Trophoblast cell (in vitro differentiated cells and primary cell): ENCODE results near the gene PANK4.

ENCODE experiments used
- DNase-seq, 2 donors: peaks; one replicate each; pipeline ENCODE4 v3.0.0-alpha.2; 2016
- H2AFZ ChIP-seq: 2 replicates; pipeline ENCODE4 v1.6.1; 2013; ENCODE audit warnings: low read length, moderate library complexity, mild to moderate bottlenecking; ENCODE audit not compliant: insufficient read depth, poor library complexity
- H2AK5ac ChIP-seq: 2 replicates; pipeline ENCODE4 v1.6.1; 2013; ENCODE audit warnings: mild to moderate bottlenecking, low read length
- H2BK120ac ChIP-seq: 2 replicates; pipeline ENCODE4 v1.6.1; 2013; ENCODE audit warnings: low read length, mild to moderate bottlenecking, moderate library complexity; ENCODE audit not compliant: insufficient read depth, poor library complexity
- H2BK12ac ChIP-seq: 2 replicates; pipeline ENCODE4 v1.6.1; 2013; ENCODE audit warnings: mild to moderate bottlenecking, low read length, moderate library complexity
- H2BK5ac ChIP-seq: 2 replicates; pipeline ENCODE4 v1.6.1; 2013; ENCODE audit warnings: low read length, low read depth, moderate library complexity, mild to moderate bottlenecking; ENCODE audit not compliant: poor library complexity
- H3K14ac ChIP-seq: 2 replicates; pipeline ENCODE4 v1.6.1; 2013; ENCODE audit warnings: mild to moderate bottlenecking, low read length
- H3K18ac ChIP-seq: 2 replicates; pipeline ENCODE4 v1.6.1; 2013; ENCODE audit warnings: mild to moderate bottlenecking, low read length
- H3K23ac ChIP-seq: 2 replicates; pipeline ENCODE4 v1.6.1; 2013; ENCODE audit warnings: low read length
- H3K27ac ChIP-seq: 2 replicates; pipeline ENCODE4 v1.5.1; 2013; ENCODE audit warnings: low read depth, mild to moderate bottlenecking, inconsistent platforms, low read length, moderate library complexity
- H3K27me3 ChIP-seq: 2 replicates; pipeline ENCODE4 v1.6.1; 2013; ENCODE audit warnings: inconsistent platforms, mild to moderate bottlenecking, low read length, moderate library complexity; ENCODE audit not compliant: insufficient read depth
- H3K36me3 ChIP-seq, 2 experiments: 1 replicate in 1 of 2; 2 replicates in 1 of 2; pipeline ENCODE4 v1.6.1; 2013; ENCODE audit warnings: low read length in 2 of 2, mild to moderate bottlenecking in 2 of 2, moderate library complexity in 1 of 2; ENCODE audit not compliant: insufficient read depth in 2 of 2, control insufficient read depth in 1 of 2
- H3K4ac ChIP-seq: 2 replicates; pipeline ENCODE4 v1.6.1; 2013; ENCODE audit warnings: low read depth, mild to moderate bottlenecking, low read length, moderate library complexity
- H3K4me1 ChIP-seq, 2 experiments: 1 replicate in 1 of 2; 2 replicates in 1 of 2; pipeline ENCODE4 v1.6.1; 2013; ENCODE audit warnings: low read length in 2 of 2, mild to moderate bottlenecking in 2 of 2, moderate library complexity in 1 of 2; ENCODE audit not compliant: insufficient read depth in 2 of 2, control insufficient read depth in 1 of 2
- H3K4me2 ChIP-seq: 2 replicates; pipeline ENCODE4 v1.6.1; 2013; ENCODE audit warnings: inconsistent platforms, mild to moderate bottlenecking, low read length, moderate library complexity
- H3K4me3 ChIP-seq: 2 replicates; pipeline ENCODE4 v1.5.1; 2013; ENCODE audit warnings: mild to moderate bottlenecking, low read depth, low read length, inconsistent platforms
- H3K79me1 ChIP-seq: one replicate; pipeline ENCODE4 v1.6.1; 2013; ENCODE audit warnings: low read length
- H3K79me2 ChIP-seq: 2 replicates; pipeline ENCODE4 v1.6.1; 2013; ENCODE audit warnings: low read length, mild to moderate bottlenecking; ENCODE audit not compliant: control insufficient read depth, insufficient read depth, poor library complexity
- H3K9ac ChIP-seq: 2 replicates; pipeline ENCODE4 v1.6.1; 2013; ENCODE audit warnings: mild to moderate bottlenecking, low read length
- H3K9me3 ChIP-seq: 2 replicates; pipeline ENCODE4 v1.6.1; 2013; ENCODE audit warnings: low read depth, mild to moderate bottlenecking, control low read depth, inconsistent platforms, low read length; ENCODE audit not compliant: insufficient read depth
- H4K12ac ChIP-seq: 2 replicates; pipeline ENCODE4 v1.6.1; 2013; ENCODE audit warnings: low read depth, mild to moderate bottlenecking, low read length, moderate library complexity
- H4K8ac ChIP-seq: 2 replicates; pipeline ENCODE4 v1.6.1; 2013; ENCODE audit warnings: low read depth, mild to moderate bottlenecking, low read length, moderate library complexity
- H4K91ac ChIP-seq: one replicate; pipeline ENCODE4 v1.6.1; 2013; ENCODE audit warnings: low read depth, mild to moderate bottlenecking, low read length, moderate library complexity
- WGBS: extraction: QIAGEN DNeasy Blood & Tissue Kit; methylation state at CpG from one replicate; pipeline ENCODE4 v1.1.7; 2013; ENCODE audit warnings: missing lambda C conversion rate; ENCODE audit not compliant: insufficient read length, insufficient coverage; ENCODE audit errors: extremely low coverage; 5-methylcytosine and 5-hydroxymethylcytosine counted together

Gene PANK4

GRCh38 chr1:2528966-2529783 is 2.8 kb upstream of the PANK4 start:
- Histone ChIP-seq H3K9ac (no peak overlapping the region), H3K4ac (no peak overlapping the region), H4K12ac (no peak overlapping the region), H2BK120ac (no peak overlapping the region), H3K9me3 (peaks cover 3% of the 10 kb centered on the region), H3K79me1 (peaks cover 10% of the 10 kb centered on the region), H4K8ac (no peak overlapping the region), H3K23ac (no peak overlapping the region), H2AFZ (no peak overlapping the region), H3K4me3 (no peak overlapping the region), H3K27me3 (peaks cover 51% of the 10 kb centered on the region), H3K4me1 (peaks cover 10 to 21% of the 10 kb centered on the region in 2 experiments), H3K36me3 (no peaks in the 10 kb centered on the region), H3K27ac (no peak overlapping the region), H3K4me2 (peak overlapping the region; percentile 29), H2AK5ac (no peak overlapping the region), H3K14ac (no peak overlapping the region), H3K18ac (no peak overlapping the region), H4K91ac (no peak overlapping the region), H3K79me2 (peaks cover 9% of the 10 kb centered on the region), H2BK5ac (no peak overlapping the region), H2BK12ac (no peak overlapping the region)
- no CpG with 5 or more reads among the region's 84 CpGs for WGBS
- DNase-seq = peak; percentile 73

GRCh38 chr1:2528611-2528965 is 2.2 kb upstream of the PANK4 start:
- Histone ChIP-seq H4K12ac (no peak overlapping the region), H3K4me1 (peaks cover 8 to 21% of the 10 kb centered on the region in 2 experiments), H3K79me2 (peaks cover 11% of the 10 kb centered on the region), H3K23ac (no peak overlapping the region), H3K79me1 (peaks cover 7% of the 10 kb centered on the region), H3K27ac (no peak overlapping the region), H3K36me3 (no peaks in the 10 kb centered on the region), H2BK5ac (no peak overlapping the region), H4K91ac (no peak overlapping the region), H3K9me3 (peaks cover 3% of the 10 kb centered on the region), H3K4ac (no peak overlapping the region), H2AK5ac (no peak overlapping the region), H4K8ac (no peak overlapping the region), H3K18ac (no peak overlapping the region), H2AFZ (no peak overlapping the region), H3K4me3 (no peak overlapping the region), H3K4me2 (no peak overlapping the region), H2BK120ac (no peak overlapping the region), H3K9ac (no peak overlapping the region), H3K14ac (no peak overlapping the region), H2BK12ac (no peak overlapping the region), H3K27me3 (peaks cover 51% of the 10 kb centered on the region)
- DNase-seq = no peak
- WGBS = no CpG with 5 or more reads among the region's 10 CpGs

- whole genome bisulfite sequencing = no CpG with 5 or more reads among the region's 12 CpGs
- Histone ChIP-seq H3K4ac (no peak overlapping the region), H2BK5ac (no peak overlapping the region)
These were observed 1.6 kb upstream of the PANK4 start for GRCh38 chr1:2528016-2528415.

GRCh38 chr1:2527556-2527860 is 1.1 kb upstream of the PANK4 start:
- WGBS = no CpG with 5 or more reads among the region's 4 CpGs
- DNase-seq = no peak
- Histone ChIP-seq H3K27ac (no peak overlapping the region), H4K12ac (no peak overlapping the region), H3K4me1 (peaks cover 7 to 19% of the 10 kb centered on the region in 2 experiments), H3K9ac (no peak overlapping the region), H3K4me3 (no peak overlapping the region), H3K79me2 (peaks cover 12% of the 10 kb centered on the region), H3K4ac (no peak overlapping the region), H2AFZ (no peak overlapping the region), H3K36me3 (no peaks in the 10 kb centered on the region), H3K79me1 (peaks cover 7% of the 10 kb centered on the region), H4K91ac (no peak overlapping the region), H3K18ac (no peak overlapping the region), H2BK12ac (no peak overlapping the region), H2BK120ac (no peak overlapping the region), H3K14ac (no peak overlapping the region), H3K23ac (no peak overlapping the region), H3K4me2 (no peak overlapping the region), H3K9me3 (peaks cover 3% of the 10 kb centered on the region), H2BK5ac (no peak overlapping the region), H4K8ac (no peak overlapping the region), H3K27me3 (peaks cover 51% of the 10 kb centered on the region), H2AK5ac (no peak overlapping the region)

More at GRCh38 chr1:2528016-2528415, 1.6 kb upstream of the PANK4 start:
- Histone ChIP-seq H3K4me2 (no peak overlapping the region), H4K12ac (no peak overlapping the region), H4K8ac (no peak overlapping the region), H3K4me1 (peaks cover 9 to 20% of the 10 kb centered on the region in 2 experiments), H3K79me2 (peaks cover 12% of the 10 kb centered on the region), H4K91ac (no peak overlapping the region), H3K23ac (no peak overlapping the region), H2AFZ (no peak overlapping the region), H2AK5ac (no peak overlapping the region), H3K9me3 (peaks cover 3% of the 10 kb centered on the region), H3K36me3 (no peaks in the 10 kb centered on the region), H3K79me1 (peaks cover 7% of the 10 kb centered on the region), H3K4me3 (no peak overlapping the region), H3K18ac (no peak overlapping the region), H2BK12ac (no peak overlapping the region), H3K9ac (no peak overlapping the region), H3K27ac (no peak overlapping the region), H2BK120ac (no peak overlapping the region), H3K27me3 (peaks cover 51% of the 10 kb centered on the region), H3K14ac (no peak overlapping the region)
- peak in 1 of 2 donors; percentile 7 for DNase-seq
